GM21423 (cell line): ENCODE data around the gene COL19A1.

Experiments used
- ATAC-seq: cut with Tn5 transposase; IDR thresholded peaks from one replicate; pipeline ENCODE4 v1.9.1; 2021; ENCODE audit warnings: mild to moderate bottlenecking, moderate library complexity; ENCODE audit not compliant: unreplicated experiment

The COL19A1 gene

GRCh38 chr6:70216767-70217166 is 350.4 kb downstream of the COL19A1 start:
- no peak for ATAC-seq

GRCh38 chr6:70219943-70220613 is 353.7 kb downstream of the COL19A1 start:
- ATAC-seq: no peak

- no peak for ATAC-seq
Observed at GRCh38 chr6:70221025-70221714, 354.8 kb downstream of the COL19A1 start.

GRCh38 chr6:70221715-70222438 is 355.5 kb downstream of the COL19A1 start:
- no peak for ATAC-seq

GRCh38 chr6:70222439-70222749 is 356.0 kb downstream of the COL19A1 start:
- no peak for ATAC-seq

GRCh38 chr6:70225055-70225454 is 358.7 kb downstream of the COL19A1 start:
- no peak for ATAC-seq

- ATAC-seq: no peak
Observed at GRCh38 chr6:70231311-70231710, 365.0 kb downstream of the COL19A1 start.

- no peak for ATAC-seq
Observed at GRCh38 chr6:70234561-70235236, 368.3 kb downstream of the COL19A1 start.

- ATAC-seq: no peak
Observed at GRCh38 chr6:70236343-70236742, 370.0 kb downstream of the COL19A1 start.

GRCh38 chr6:70241031-70241430 is 374.7 kb downstream of the COL19A1 start:
- no peak for ATAC-seq

GRCh38 chr6:70241991-70242420 is 375.6 kb downstream of the COL19A1 start:
- no peak for ATAC-seq

GRCh38 chr6:70246118-70246517 is 379.8 kb downstream of the COL19A1 start:
- ATAC-seq: no peak

GRCh38 chr6:70252604-70253003 is 386.2 kb downstream of the COL19A1 start:
- no peak for ATAC-seq

GRCh38 chr6:70253923-70254322 is 387.6 kb downstream of the COL19A1 start:
- no peak for ATAC-seq

- ATAC-seq: no peak
Observed at GRCh38 chr6:70254784-70255183, 388.4 kb downstream of the COL19A1 start.

GRCh38 chr6:70257768-70258273 is 391.5 kb downstream of the COL19A1 start:
- ATAC-seq: no peak

- no peak for ATAC-seq
Observed at GRCh38 chr6:70258483-70258882, 392.1 kb downstream of the COL19A1 start.
